H1 (cell line): ENCODE data around the gene SLC27A6. TPM values are rescaled to one million over a fixed set of nuclear protein-coding genes. Genes with fewer than 3 reads are reported as not detected.

Experiments
- CTCF ChIA-PET: fragments of 300-600 bp; sonication (Branson Sonifier 250); formaldehyde crosslinking; loops from one replicate; lab custom pipeline; 2021; ENCODE audit not compliant: partially characterized antibody; lab: Charles Lee
- POLR2A ChIA-PET: fragments of 300-600 bp; sonication (Branson Sonifier 250); formaldehyde crosslinking; loops from one replicate; lab custom pipeline; 2021; ENCODE audit warnings: inconsistent platforms; ENCODE audit not compliant: partially characterized antibody; lab: Charles Lee
- DNase-seq, 2 experiments: peaks; one replicate each; pipeline versions ENCODE4 v3.0.0 to v3.0.0-alpha.2; 2010 to 2022; ENCODE audit warnings: low spot score in 2 of 2, low read depth in 1 of 2, mixed read lengths in 1 of 2
- FAIRE-seq: peaks from 2 replicates; lab custom pipeline; 2011; peaks lifted over from hg19 to GRCh38; lab: Jason Lieb, UNC
- H2AFZ ChIP-seq: 2 replicates; pipeline ENCODE4 v1.8.1; 2012; ENCODE audit warnings: low read length, inconsistent platforms
- H2AK5ac ChIP-seq: 2 replicates; pipeline ENCODE4 v1.6.1; 2013; ENCODE audit warnings: low read depth, low read length
- H2BK120ac ChIP-seq: replicated peaks from 2 replicates; pipeline ENCODE3; 2013; ENCODE audit warnings: low read depth, low read length, inconsistent platforms
- H2BK12ac ChIP-seq: 2 replicates; pipeline ENCODE4 v1.6.1; 2013; ENCODE audit warnings: low read depth, low read length
- H2BK15ac ChIP-seq: 2 replicates; pipeline ENCODE4 v1.6.1; 2013; ENCODE audit warnings: low read length
- H2BK20ac ChIP-seq: 2 replicates; pipeline ENCODE4 v1.6.1; 2013; ENCODE audit warnings: low read length
- H2BK5ac ChIP-seq: 2 replicates; pipeline ENCODE4 v1.6.1; 2013; ENCODE audit warnings: low read depth, low read length
- H3K14ac ChIP-seq: 2 replicates; pipeline ENCODE4 v1.6.1; 2013; ENCODE audit warnings: inconsistent platforms; ENCODE audit not compliant: insufficient read length
- H3K18ac ChIP-seq: 2 replicates; pipeline ENCODE4 v1.6.1; 2013; ENCODE audit warnings: low read length; ENCODE audit errors: extremely low read depth
- H3K23ac ChIP-seq: 2 replicates; pipeline ENCODE4 v1.6.1; 2013; ENCODE audit warnings: inconsistent platforms; ENCODE audit not compliant: insufficient read length
- H3K23me2 ChIP-seq: 2 replicates; pipeline ENCODE4 v1.6.1; 2013; ENCODE audit warnings: low read depth, low read length
- H3K27ac ChIP-seq: 2 replicates; pipeline ENCODE4 v1.6.1; 2011; ENCODE audit warnings: low read depth, low read length, inconsistent platforms
- H3K27me3 ChIP-seq, 4 experiments: replicated peaks in 1 of 4; 1 replicate in 1 of 4; 2 replicates in 3 of 4; pipeline versions ENCODE4 v1.6.1 to v1.8.1; 2011 to 2013; ENCODE audit warnings: low read length in 3 of 4, mild to moderate bottlenecking in 3 of 4, inconsistent platforms in 2 of 4, mixed read lengths in 2 of 4, moderate library complexity in 1 of 4; ENCODE audit not compliant: control insufficient read depth in 3 of 4, insufficient read depth in 3 of 4; ENCODE audit errors: extremely low read depth in 1 of 4
- H3K36me3 ChIP-seq, 4 experiments: 2 replicates each; pipeline versions ENCODE4 v1.6.1 to v1.8.1; 2011 to 2013; ENCODE audit warnings: mild to moderate bottlenecking in 4 of 4, low read length in 3 of 4, moderate library complexity in 2 of 4, control low read depth in 1 of 4, inconsistent platforms in 1 of 4; ENCODE audit not compliant: insufficient read depth in 4 of 4, control insufficient read depth in 2 of 4
- H3K4ac ChIP-seq: replicated peaks from 2 replicates; pipeline ENCODE3; 2013; ENCODE audit warnings: low read length, low read depth, mixed read lengths, inconsistent platforms; ENCODE audit not compliant: insufficient read length
- H3K4me1 ChIP-seq, 4 experiments: replicated peaks in 1 of 4; 1 replicate in 1 of 4; 2 replicates in 3 of 4; pipeline versions ENCODE4 v1.6.1 to v1.8.1; 2011 to 2013; ENCODE audit warnings: low read length in 3 of 4, inconsistent platforms in 2 of 4, mixed read lengths in 1 of 4; ENCODE audit not compliant: insufficient read depth in 4 of 4, control insufficient read depth in 3 of 4
- H3K4me2 ChIP-seq, 2 experiments: 2 replicates each; pipeline versions ENCODE4 v1.6.1 to v1.8.1; 2011 to 2013; ENCODE audit warnings: low read depth in 2 of 2, low read length in 2 of 2, control low read depth in 1 of 2, inconsistent platforms in 1 of 2, mild to moderate bottlenecking in 1 of 2; ENCODE audit not compliant: insufficient read depth in 1 of 2
- H3K4me3 ChIP-seq, 4 experiments: fragments of 200-600, 300-600 bp in 1 of 4; sonication (generic), shearing (Covaris generic), sonication (Bioruptor Twin) in 1 of 4; 2 replicates each; pipeline versions ENCODE4 v1.5.1 to v1.8.1; 2011 to 2016; ENCODE audit warnings: low read length in 4 of 4, low read depth in 3 of 4, control low read depth in 2 of 4, inconsistent platforms in 2 of 4, mild to moderate bottlenecking in 2 of 4, mixed read lengths in 1 of 4, moderate library complexity in 1 of 4; ENCODE audit not compliant: insufficient read depth in 2 of 4; ENCODE audit errors: extremely low read depth in 1 of 4
- H3K56ac ChIP-seq: replicated peaks from 2 replicates; pipeline ENCODE3; 2013; ENCODE audit warnings: low read depth, mild to moderate bottlenecking, mixed read lengths, low read length, inconsistent platforms; ENCODE audit not compliant: insufficient read length
- H3K79me1 ChIP-seq: 2 replicates; pipeline ENCODE4 v1.6.1; 2013; ENCODE audit warnings: low read depth, low read length, control low read depth
- H3K79me2 ChIP-seq, 2 experiments: 2 replicates each; pipeline versions ENCODE4 v1.6.1 to v1.8.1; 2012 to 2013; ENCODE audit warnings: low read length in 2 of 2, mild to moderate bottlenecking in 2 of 2, inconsistent platforms in 1 of 2; ENCODE audit not compliant: insufficient read depth in 2 of 2, control insufficient read depth in 1 of 2
- H3K9ac ChIP-seq, 4 experiments: replicated peaks in 1 of 4; 1 replicate in 1 of 4; 2 replicates in 3 of 4; pipeline versions ENCODE4 v1.6.1 to v1.8.1; 2011 to 2013; ENCODE audit warnings: low read depth in 3 of 4, low read length in 3 of 4, control low read depth in 2 of 4, mild to moderate bottlenecking in 2 of 4, moderate library complexity in 2 of 4, inconsistent platforms in 1 of 4; ENCODE audit errors: extremely low read depth in 1 of 4
- H3K9me3 ChIP-seq, 2 experiments: 2 replicates each; pipeline versions ENCODE4 v1.6.1 to v1.8.1; 2012 to 2013; ENCODE audit warnings: mild to moderate bottlenecking in 2 of 2, moderate library complexity in 2 of 2, control low read depth in 1 of 2, inconsistent platforms in 1 of 2, low read depth in 1 of 2, low read length in 1 of 2, mixed read lengths in 1 of 2; ENCODE audit not compliant: insufficient read depth in 2 of 2
- H4K20me1 ChIP-seq, 2 experiments: replicated peaks in 1 of 2; 2 replicates each; pipeline versions ENCODE3 to v1.8.1; 2011 to 2013; ENCODE audit warnings: inconsistent platforms in 2 of 2, low read length in 2 of 2, mild to moderate bottlenecking in 1 of 2; ENCODE audit not compliant: insufficient read depth in 2 of 2, control insufficient read depth in 1 of 2
- H4K5ac ChIP-seq: 2 replicates; pipeline ENCODE4 v1.6.1; 2013; ENCODE audit warnings: low read length, low read depth, mixed read lengths, inconsistent platforms; ENCODE audit not compliant: insufficient read length
- H4K8ac ChIP-seq: 2 replicates; pipeline ENCODE4 v1.8.0; 2013; ENCODE audit warnings: mild to moderate bottlenecking, moderate library complexity, low read length, inconsistent platforms; ENCODE audit not compliant: insufficient read depth; ENCODE audit errors: extremely low read depth
- H4K91ac ChIP-seq: replicated peaks from 2 replicates; pipeline ENCODE3; 2013; ENCODE audit warnings: low read length, mixed read lengths, inconsistent platforms; ENCODE audit not compliant: insufficient read length
- ASH2L ChIP-seq: fragments of 200-600, 300-600 bp; sonication (generic); IDR thresholded peaks from one replicate; pipeline ENCODE4 v1.7.1; 2017; ENCODE audit warnings: low read length
- GTF2F1 ChIP-seq: IDR thresholded peaks from 2 replicates; pipeline ENCODE4 v1.6.1; 2012; ENCODE audit warnings: low read depth, low read length, improper control_type of control experiment, borderline replicate concordance
- JUND ChIP-seq: IDR thresholded peaks from 2 replicates; pipeline ENCODE4 v1.6.1; 2011; ENCODE audit warnings: mild to moderate bottlenecking, improper control_type of control experiment, low read length
- PHF8 ChIP-seq: fragments of 200-600 bp; sonication (generic); conservative IDR thresholded peaks from 2 replicates; pipeline ENCODE4 v1.7.1; 2012; ENCODE audit warnings: low read depth, mild to moderate bottlenecking, inconsistent platforms, low read length, moderate library complexity
- RAD21 ChIP-seq, 2 experiments: IDR thresholded peaks in 1 of 2; conservative IDR thresholded peaks in 1 of 2; 2 replicates each; pipeline ENCODE4 v1.6.1; 2011; ENCODE audit warnings: low read depth in 2 of 2, low read length in 2 of 2, improper control_type of control experiment in 1 of 2, inconsistent platforms in 1 of 2, mild to moderate bottlenecking in 1 of 2, moderate library complexity in 1 of 2
- TCF12 ChIP-seq: IDR thresholded peaks from 2 replicates; pipeline ENCODE4 v1.6.1; 2011; ENCODE audit warnings: low read depth, mild to moderate bottlenecking, low read length
- WGBS, 2 experiments: shearing (Covaris generic) in 1 of 2; methylation state at CpG; one replicate each; pipeline versions ENCODE4 v1.1.6 to v1.1.7; 2013 to 2015; ENCODE audit warnings: low lambda C conversion rate in 2 of 2, mixed read lengths in 2 of 2, inconsistent platforms in 1 of 2, low coverage in 1 of 2, missing lambda C conversion rate in 1 of 2; ENCODE audit not compliant: insufficient replicate concordance in 2 of 2, insufficient coverage in 1 of 2, insufficient read length in 1 of 2; ENCODE audit errors: extremely low coverage in 1 of 2, missing lambda C conversion rate in 1 of 2; 5-methylcytosine and 5-hydroxymethylcytosine counted together
- polyA plus RNA-seq, 7 experiments: library from polyadenylated mRNA; depleted of rRNA in 3 of 7; stranded (reverse) in 5 of 7; unstranded in 2 of 7; fragments of >200 nt in 5 of 7; fragments of 200-250 nt in 2 of 7; gene quantifications; 1 replicate in 5 of 7; 2 replicates in 1 of 7; 4 replicates in 1 of 7; pipeline versions ENCODE4 v1.2.1 to v1.2.3, GENCODE V29; 2011 to 2013; ENCODE audit warnings: missing spikeins in 2 of 7, mixed read lengths in 2 of 7
- total RNA-seq: library from RNA; stranded (reverse); fragmentation: NEBNext Ultra II Directional; extraction: Animal tissue kit (Norgen Biotek cat#: 25700); gene quantifications from 2 replicates; pipeline ENCODE4 v1.2.1, GENCODE V29; 2021

Gene SLC27A6
- total and polyA plus RNA-seq, 2 of the 8 experiments (the other 6 are each of a cell fraction or from before 2014, with no cell fraction given): 4.0 to 4.7 TPM

- no peak overlapping the region for H3K9ac ChIP-seq
- no peak overlapping the region for H3K4ac ChIP-seq
- H2BK20ac ChIP-seq: no peak overlapping the region
- H2AFZ ChIP-seq: no peak overlapping the region
- H2AK5ac ChIP-seq: no peak overlapping the region
- no peaks in the 10 kb centered on the region for H3K4me1 ChIP-seq
- FAIRE-seq: no peak
- H2BK120ac ChIP-seq: no peak overlapping the region
- no peak overlapping the region for H3K27ac ChIP-seq
- H3K9me3 ChIP-seq: no peaks in the 10 kb centered on the region
- H4K20me1 ChIP-seq: no peaks in the 10 kb centered on the region
- H3K4me2 ChIP-seq: no peak overlapping the region
- no peak overlapping the region for H4K91ac ChIP-seq
- no peaks in the 10 kb centered on the region for H3K79me2 ChIP-seq
- no peaks in the 10 kb centered on the region for H3K23me2 ChIP-seq
- H3K14ac ChIP-seq: no peak overlapping the region
- no peak overlapping the region for H3K4me3 ChIP-seq
- no peak overlapping the region for H2BK12ac ChIP-seq
- 93% methylated on average over 1 of the region's 1 CpG; no CpG with 5 or more reads in 1 of the 2 experiments for WGBS, 2 experiments
- POLR2A ChIA-PET: no interaction called here
- no peaks in the 10 kb centered on the region for H3K36me3 ChIP-seq
- H3K18ac ChIP-seq: no peak overlapping the region
- TF ChIP-seq ASH2L: no peak
- TF ChIP-seq PHF8: no peak
- TF ChIP-seq RAD21 (IDR thresholded peaks at IDR 0.05 in 1 of 2, conservative IDR thresholded peaks at IDR 0.05 in 1 of 2; ENCODE audit: low read depth in 2 of 2, low read length in 2 of 2): no peak
- no peak for TF ChIP-seq GTF2F1
- no peak for TF ChIP-seq TCF12
- TF ChIP-seq JUND: no peak
- TF ChIP-seq, all 59 proteins: peak for 0
- Histone ChIP-seq H3K27me3 (no peaks in the 10 kb centered on the region), H4K5ac (no peak overlapping the region), H2BK15ac (no peak overlapping the region), H2BK5ac (no peak overlapping the region), H3K56ac (no peak overlapping the region), H3K23ac (no peak overlapping the region), H3K79me1 (no peaks in the 10 kb centered on the region), H4K8ac (no peak overlapping the region)
- CTCF ChIA-PET: no interaction called here
- no peak for DNase-seq
These were observed 62.0 kb downstream of the SLC27A6 start for GRCh38 chr5:129027260-129027659.
